Activated T-cell treated with anti-CD3 and anti-CD28 coated beads, Interleukin-2, amount 50 U/mL, for 48 hours (primary cell): ENCODE results near the gene BIVM.

ENCODE experiments used
- DNase-seq, 2 experiments: peaks; one replicate each; pipeline ENCODE4 v3.0.0-alpha.2; 2020

Gene BIVM

DNA sequence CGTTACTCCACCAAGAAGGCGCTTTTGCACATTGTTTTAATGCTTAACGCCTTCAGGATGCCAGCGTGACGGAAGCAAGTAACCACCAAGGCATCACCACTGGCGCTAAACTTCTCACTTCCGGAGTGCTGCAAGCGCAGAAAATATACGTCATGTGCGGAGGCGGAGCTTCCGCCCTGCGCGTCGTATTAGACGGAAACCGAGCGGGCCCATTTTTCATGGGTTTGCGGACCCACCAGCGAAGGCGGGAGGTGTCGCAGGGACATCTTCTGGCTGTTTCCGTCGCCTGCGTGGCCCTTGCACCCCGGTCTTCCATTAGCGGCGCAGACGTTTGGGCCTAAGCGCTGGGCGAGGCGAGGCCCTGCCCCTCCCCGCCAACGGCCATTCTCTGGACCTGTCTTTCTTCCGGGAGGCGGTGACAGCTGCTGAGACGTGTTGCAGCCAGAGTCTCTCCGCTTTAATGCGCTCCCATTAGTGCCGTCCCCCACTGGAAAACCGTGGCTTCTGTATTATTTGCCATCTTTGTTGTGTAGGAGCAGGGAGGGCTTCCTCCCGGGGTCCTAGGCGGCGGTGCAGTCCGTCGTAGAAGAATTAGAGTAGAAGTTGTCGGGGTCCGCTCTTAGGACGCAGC is 46.8 kb downstream of the BIVM start, which contains the start of gene ERCC5:
Gene ERCC5, plus strand, starts transcription at position 403 of the 631 bp plus-strand sequence. CDS start 235 bp downstream, outside the sequence.
- peak; percentile 97 for DNase-seq

DNA sequence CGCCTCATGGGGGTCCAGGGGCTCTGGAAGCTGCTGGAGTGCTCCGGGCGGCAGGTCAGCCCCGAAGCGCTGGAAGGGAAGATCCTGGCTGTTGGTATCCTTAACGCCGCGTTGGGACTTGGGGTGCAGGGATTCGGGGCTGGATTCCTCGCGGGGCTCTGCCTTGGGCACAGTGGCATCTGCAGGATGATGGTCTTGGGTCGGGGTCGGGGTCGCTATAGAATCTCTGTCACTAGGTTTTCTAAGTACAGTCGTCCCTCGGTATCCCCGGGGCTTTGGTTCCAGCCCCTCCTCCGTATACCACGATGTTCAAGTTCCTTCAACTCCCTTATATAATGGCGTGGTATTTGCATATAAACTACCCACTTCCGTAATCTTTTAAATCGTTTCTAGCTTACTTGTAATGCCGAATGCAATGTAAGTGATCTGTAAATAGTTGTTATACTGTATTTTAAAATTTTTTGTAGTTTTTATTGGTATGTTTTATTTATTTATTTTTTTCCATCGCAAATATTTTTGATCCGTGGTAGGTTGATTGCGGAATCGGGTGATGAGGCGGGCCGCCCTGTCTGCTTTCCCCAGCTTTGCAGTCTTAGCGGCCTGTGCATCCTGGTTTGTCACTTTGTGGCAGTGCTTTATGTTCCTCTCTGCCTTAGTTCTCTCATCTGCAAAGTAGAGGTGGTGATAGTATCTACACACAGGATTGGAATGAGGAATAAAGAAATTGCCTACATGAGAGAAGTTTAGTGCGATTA is 47.5 kb downstream of the BIVM start:
- DNase-seq = peak; percentile 37 to 58

DNA sequence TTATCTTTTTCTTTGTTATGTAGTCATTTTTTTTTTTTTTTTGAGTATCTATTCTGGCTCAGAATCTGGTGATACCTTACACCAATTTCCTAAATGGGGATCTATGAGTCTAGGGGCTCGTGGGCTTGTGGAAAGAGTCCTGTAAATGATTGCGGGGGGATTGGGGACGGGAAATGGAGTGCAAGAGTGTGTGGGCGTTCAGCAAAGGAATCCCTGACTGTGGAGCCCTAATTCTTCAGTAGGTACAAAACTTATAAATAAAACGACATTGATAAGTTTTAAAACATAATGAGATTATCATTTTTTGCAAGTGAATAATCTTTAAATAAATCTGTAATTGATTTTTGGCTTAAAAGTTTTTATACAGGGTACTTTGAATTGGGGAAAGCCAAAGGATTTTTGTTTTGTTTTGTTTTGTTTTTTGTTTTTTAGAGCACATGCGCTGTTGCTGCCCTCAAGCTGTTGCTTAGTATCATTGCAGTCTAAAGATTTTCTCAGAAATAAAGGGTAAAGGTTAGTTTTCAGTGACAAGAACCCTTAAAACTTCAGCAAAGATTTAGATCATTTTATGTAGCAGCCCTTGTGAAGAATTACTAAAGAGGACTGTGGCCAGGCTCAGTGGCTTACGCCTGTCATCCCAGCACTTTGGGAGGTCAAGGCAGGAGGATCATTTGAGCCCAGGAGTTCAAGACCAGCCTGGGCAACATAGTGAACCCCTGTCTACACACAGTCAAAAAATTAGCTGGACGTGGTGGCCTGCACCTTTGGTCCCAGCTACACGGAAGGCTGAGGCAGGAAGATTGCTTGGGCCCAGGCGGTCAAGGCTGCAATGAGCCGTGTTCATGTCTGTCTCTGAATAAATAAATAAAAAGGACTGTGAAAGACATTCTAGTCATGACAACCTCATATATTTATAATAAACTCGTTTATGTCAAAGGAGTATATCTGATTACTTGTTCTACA is 48.6 kb downstream of the BIVM start:
- DNase-seq = no peak

DNA sequence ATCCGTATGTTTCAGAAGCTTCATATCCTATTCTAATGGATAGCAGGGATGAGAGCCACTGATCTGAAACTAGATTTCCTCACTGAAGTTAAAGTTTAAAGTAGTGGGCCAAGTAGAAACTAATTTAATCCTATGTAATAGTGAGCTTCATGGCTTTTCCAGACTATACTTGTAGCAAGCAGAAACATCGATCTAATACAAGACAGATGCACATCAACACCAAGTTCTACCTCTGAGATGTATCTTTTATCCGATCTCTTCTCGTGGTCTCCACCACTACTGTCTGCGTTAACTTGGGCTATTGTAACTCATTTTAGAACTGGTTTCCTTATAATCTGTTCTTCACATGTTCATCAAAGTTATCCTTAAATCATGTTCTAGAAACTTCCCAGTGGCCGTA is 50.0 kb downstream of the BIVM start:
- no peak for DNase-seq

DNA sequence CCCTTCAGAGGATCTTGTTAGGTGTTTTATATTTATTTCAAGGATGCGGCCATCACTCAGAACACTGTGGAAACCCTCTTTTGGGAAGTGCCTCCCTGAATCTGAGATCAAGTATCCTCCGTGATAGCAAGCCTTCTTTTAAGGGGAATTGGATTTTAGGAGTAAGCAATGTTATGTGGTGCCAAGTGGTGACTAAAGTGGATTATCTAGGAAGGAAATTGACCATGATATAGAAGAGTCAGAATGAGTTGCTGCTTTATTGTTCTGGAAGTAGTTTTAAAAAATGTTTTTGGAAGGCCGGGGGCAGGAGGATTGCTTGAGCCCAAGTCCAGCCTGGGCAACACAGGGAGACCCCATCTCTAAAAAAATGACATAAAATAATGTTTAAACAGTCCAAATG is 53.6 kb downstream of the BIVM start:
- no peak for DNase-seq

DNA sequence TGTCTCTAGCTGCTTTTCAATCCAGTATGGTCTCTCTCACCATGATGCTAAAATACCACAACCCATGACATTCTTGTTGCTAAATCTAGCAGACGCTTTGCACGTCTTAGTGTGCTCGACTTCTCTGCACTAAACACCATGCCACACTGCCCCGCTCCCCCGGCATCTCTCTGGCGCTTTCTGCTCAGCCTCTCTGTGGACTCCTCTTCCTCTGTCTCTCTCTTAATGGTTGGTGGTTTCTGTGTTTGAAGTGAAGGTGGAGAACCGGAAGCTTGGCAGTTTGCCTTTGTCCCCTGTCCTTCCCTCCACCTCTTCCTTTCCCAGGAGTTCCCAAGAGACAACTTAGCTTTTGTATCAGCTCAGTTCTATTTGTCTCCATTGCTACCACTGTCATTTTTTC is 55.8 kb downstream of the BIVM start:
- DNase-seq = no peak

DNA sequence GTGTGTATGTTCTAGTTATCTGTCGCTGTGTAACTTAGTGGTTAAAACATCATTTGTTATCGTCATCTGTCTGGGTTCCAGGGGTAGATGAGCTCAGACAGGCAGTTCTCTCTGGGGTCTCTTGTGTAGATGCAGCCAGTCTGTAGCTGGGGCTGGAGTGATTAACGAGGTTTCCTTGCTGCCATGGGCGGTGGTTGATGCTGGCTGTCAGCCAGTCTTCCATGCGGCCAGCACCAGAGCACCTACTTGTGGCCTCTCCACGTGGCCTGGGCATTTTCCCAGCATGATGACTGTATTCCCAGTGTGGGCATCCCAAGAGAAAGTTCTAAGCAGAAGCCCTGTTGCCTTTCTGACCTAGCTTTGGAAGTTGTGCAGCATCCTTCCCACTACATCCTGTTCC is 57.6 kb downstream of the BIVM start:
- no peak for DNase-seq

DNA sequence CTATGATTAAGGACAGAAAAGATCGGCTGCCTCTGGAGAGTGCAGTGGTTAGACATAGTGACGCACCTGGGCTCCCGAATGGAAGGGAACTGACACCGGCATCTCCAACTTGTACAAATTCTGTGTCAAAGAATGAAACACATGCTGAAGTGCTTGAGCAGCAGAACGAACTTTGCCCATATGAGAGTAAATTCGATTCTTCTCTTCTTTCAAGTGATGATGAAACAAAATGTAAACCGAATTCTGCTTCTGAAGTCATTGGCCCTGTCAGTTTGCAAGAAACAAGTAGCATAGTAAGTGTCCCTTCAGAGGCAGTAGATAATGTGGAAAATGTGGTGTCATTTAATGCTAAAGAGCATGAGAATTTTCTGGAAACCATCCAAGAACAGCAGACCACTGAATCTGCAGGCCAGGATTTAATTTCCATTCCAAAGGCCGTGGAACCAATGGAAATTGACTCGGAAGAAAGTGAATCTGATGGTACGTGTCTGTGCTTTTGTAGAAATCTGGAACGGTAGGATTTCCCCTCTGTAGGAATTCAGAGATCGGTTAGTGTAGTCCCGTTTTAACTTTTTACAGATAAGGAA is 63.8 kb downstream of the BIVM start:
- DNase-seq = no peak

DNA sequence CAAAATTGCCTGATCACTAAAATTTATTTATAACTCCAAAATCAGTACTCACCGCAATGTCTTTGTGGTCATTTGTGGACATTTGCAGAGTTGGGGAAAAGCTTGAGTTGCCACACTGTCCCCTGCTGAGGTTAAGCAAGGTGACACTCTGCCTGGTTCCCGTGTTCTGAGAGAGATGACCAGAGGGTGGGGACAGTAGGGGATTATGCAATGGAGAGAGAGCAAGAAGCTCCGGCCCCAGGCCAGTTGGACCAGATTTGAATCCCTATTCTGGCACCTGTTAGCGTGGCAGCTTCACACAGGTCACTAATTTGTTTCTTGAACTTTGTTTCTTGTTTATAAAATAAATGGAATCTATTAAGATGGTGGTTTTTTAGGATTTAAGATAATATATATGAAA is 64.7 kb downstream of the BIVM start:
- no peak for DNase-seq

DNA sequence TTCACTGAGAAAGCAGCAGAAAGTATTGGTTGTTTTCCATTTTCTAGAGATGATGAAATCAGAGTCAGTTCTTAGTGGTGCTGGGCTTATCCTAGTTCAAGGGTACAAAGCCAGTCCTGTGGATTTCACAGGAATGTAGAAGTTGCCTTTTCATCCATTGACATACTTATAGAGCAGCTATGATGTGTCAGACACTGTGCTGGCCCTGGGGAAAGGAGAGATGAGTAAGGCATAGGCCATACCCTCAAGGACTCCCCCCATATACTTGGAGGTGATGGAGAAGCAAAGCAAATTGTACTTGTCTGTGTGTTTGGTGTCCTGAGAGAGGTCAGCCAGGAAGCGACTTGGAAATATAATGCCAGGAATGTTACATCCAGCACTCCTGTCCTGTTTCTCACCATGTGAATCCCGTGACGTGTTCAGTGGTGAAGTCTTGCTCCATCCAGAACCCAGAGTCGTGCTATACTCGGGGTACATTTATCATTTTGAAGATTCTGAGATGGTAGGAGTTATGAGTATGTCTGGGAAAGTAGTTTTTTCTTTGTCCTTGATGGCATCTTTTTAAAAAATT is 69.5 kb downstream of the BIVM start:
- no peak for DNase-seq

DNA sequence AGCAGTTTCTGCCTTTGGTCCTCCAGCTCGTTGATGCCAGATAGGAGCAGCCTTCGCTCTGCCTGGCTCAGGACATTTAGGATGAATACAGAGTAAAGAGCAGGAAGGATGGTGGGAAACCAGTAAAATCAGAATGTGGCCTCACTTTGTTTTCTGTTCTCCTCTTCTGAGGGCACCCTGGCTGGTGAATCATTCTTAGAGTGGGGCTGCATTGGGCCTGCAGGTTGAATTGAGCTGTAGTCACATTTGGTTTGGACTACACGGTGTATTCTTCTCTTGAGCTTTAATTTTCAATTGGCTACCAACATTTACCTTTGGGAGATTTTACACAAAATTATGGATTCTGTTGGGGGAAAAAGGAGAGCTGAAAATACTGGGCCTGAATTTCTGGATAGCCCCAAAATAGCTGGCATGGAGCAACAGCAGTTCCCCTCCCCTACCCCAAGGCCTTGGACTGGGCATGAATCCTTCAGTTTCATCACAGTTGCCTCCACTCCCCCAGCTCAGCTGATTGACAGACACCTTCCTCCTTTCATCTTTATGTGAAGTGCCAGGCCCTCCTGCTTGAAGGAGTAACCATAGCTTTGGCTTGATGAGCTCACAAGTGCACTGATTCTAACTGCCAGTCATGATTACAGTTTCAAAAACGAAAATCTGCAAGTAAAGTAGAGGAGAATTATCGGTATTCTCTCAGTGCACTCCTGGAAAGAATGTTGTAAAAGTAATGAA is 71.2 kb downstream of the BIVM start:
- DNase-seq = no peak

DNA sequence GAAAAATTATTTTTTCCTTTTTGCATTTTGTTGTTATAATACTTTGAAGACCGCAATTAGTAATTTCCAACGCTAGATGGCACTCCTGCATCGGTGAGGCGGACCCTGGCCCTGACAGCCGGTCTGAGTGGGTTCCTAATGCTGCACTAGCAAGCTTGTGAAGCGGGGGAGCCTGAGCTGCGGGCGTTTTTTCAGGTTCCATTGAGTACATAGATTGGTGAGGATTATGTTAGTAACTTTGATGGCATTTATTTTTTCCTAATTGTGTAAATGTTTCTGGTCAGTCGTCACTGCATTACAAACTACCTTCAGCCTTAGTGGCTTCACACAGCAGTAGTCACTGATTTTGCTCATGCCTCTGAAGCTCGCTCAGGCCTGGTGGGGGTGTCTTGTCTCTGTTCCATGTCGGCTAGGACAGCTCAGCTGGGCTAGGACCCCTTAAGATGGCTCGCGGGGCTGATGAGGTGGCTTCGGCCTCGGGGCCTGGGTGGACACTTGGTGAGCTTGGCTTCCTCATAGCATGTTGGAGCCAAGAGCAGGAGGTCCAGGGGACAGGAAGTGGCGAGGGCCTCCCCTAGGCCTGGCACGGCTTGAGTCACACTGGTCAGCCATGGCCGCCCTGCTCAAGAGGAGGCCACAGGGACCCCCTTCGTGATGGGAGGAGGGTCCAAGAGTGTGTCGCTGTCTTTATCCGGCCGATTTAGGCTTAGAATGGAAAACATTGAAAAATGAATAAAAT is 71.9 kb downstream of the BIVM start:
- peak; percentile 43 to 57 for DNase-seq

DNA sequence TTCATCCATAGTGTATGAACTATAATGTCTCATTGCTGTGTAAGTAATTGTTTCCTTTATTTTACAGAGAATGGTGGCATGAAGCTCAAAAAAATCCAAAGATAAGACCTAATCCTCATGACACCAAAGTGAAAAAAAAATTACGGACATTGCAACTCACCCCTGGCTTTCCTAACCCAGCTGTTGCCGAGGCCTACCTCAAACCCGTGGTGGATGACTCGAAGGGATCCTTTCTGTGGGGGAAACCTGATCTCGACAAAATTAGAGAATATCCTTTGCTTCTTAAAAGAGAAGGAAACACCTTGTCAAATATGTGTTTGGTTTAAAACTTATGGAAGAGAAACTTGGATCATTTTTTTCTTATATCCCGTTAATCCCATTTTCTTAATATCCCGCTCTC is 73.2 kb downstream of the BIVM start:
- DNase-seq = no peak

DNA sequence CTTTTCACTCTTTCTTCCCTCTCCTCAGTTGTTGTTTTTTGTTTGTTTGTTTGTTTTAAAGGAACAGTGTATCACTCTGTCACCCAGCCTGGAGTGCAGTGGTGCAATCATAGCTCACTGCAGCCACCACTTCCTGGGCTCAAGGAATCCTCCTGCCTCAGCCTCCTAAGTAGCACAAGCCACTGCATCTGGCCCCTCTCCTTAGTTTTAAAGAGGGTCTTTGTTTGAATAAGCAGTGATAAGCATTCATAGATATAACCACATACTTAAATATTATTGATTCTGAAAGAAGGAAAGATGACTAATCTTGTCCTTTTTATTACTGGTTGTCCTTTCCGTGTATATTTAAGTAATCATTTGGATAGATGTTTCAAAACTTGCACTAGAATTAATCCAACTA is 73.6 kb downstream of the BIVM start:
- no peak for DNase-seq

DNA sequence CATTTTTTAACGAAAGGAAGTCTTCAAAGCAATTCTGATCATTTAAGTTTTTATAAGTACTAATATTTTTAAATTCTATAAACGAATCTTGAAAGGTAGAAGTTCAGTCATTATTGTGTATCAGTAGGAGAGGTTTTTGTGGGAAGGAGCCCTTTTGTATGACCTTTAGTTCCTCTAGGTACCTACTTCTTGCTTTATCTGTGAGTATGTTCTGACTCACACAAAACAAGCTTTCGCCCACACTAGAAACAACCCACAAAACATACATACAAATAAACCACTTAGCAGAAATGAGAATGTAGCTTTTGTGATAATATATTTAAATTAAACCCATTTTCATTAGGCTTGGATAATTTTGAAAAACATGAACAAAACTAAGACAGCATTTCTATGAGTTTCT is 74.7 kb downstream of the BIVM start:
- no peak for DNase-seq

DNA sequence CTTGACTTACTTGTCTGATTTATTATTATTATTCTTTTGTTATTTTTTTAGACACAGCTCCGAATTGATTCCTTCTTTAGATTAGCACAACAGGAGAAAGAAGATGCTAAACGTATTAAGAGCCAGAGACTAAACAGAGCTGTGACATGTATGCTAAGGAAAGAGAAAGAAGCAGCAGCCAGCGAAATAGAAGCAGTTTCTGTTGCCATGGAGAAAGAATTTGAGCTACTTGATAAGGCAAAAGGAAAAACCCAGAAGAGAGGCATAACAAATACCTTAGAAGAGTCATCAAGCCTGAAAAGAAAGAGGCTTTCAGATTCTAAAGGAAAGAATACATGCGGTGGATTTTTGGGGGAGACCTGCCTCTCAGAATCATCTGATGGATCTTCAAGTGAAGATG is 76.3 kb downstream of the BIVM start:
- no peak for DNase-seq

DNA sequence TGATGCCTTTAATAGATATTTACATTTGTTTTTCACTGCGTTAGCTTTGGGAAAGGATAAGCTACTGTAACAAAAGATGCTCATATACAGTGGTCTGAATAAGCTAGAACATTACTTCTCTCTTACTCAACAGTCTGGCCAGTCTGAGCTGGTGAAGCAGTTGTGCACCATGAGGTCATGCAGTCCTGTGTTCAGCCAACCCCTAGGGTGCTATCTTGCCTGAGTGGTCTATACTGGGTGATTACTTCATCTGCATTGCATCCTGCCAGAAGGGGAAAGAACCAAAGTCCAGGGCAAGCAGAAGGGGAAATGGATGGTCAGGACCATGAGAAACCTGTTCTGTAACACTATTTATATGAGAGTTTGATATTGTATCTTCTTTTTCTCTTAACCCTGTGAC is 78.4 kb downstream of the BIVM start:
- no peak for DNase-seq

DNA sequence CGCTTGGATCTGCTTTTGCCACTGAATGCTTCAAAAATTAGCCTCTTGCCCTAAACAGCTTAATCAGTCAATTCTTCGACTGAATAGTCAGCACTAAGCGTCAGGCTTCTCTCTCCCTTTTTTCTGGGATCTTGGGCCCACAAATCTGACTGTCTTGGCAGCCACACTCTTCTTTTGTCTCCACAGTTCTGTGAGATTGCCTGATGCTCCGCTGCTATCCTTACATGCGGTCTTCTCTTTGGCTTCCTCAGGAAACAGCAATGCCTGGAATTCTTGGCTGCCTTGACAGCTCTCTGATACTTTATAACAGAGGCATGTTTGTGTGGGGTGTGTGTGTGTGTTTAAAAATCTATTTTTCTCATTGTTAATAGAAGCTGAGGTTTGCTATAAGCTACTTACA is 79.6 kb downstream of the BIVM start:
- DNase-seq = no peak

DNA sequence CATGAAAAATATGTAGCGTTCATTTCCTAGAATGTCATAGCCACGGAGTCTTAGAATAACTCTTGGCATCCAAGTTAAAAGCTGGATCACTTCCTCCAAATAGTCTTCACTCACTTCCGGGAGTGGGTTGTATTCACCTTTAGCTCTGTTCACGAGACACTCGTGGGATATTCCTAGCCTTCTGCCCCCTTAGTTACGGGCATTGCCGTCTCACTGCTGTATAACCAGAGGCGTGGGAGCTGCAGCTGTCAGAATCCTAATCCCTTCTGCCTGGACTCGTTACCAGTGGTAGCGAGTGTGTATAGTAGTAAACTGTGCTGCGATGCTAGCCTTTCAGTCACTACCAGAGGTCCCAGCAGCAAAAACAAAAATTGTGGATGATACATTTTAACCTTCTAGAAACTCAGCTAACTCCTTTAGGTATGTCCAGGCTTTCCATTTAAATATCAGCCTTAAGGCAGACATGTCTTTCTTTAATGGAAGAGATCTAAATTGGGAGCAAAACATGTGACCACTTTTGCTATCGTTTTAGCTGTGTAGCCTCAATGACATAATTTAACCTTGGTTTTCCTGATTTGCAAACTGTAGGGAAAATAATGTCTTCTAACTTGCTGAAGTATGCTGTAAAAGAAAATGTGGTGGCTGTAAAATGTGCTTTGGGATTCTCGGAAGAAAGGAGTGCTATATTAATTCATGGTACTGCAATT is 81.0 kb downstream of the BIVM start:
- DNase-seq = no peak

DNA sequence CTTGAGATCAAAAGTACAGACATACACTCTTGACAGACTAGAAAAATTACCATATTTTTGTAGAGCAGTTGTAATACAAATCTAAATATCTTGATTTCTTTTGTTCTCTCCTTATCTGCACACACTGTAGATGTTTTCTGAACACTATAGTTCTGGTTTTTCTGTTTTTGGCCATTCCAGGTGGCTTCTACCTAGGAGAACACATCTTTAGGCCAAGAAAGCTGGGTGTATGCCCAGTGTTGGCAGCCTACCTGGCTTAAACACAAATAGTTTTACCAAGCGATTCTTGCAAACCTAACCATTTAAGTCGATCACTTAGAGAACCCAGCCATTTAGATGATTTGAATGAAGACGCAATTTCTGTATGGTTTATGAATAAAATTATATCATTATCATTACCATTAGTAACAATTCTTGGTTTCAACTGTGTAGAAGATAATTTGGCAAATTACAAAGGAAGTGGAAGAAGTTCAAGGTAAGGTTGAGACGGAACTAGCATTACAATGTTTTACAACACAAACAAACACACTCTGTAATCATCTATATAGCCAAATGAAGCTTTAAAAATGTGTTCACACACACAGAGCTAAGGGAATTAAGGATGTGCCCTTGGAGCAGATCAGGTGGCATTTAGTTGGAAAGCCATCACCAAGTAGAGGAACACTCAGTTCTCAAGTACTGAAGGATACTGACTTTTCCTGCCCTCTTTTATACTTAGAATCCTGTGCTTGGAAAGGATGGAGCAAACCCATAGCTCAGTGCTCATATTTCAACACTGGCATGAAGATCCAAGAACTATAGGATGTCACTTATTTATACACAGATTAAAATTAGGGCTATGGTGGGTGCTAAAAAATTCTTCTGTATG is 83.1 kb downstream of the BIVM start:
- no peak for DNase-seq
